Bronchial epithelial cell (primary cell): ENCODE measurements around the gene ITGA8. TPM values are rescaled to one million over a fixed set of nuclear protein-coding genes. Genes with fewer than 3 reads are reported as not detected.
A peak's percentile ranks its signal among the peaks of the same experiment; 100 is the strongest.

Experiments used
- DNase-seq: peaks from one replicate; pipeline ENCODE4 v3.0.0-alpha.2; 2010; ENCODE audit warnings: low read depth
- FAIRE-seq: peaks from 2 replicates; lab custom pipeline; 2011; peaks lifted over from hg19 to GRCh38; lab: Jason Lieb, UNC
- H3K27me3 ChIP-seq: 2 replicates; pipeline ENCODE4 v1.5.1; 2011; ENCODE audit warnings: low read length; ENCODE audit not compliant: control insufficient read depth, insufficient read depth
- H3K36me3 ChIP-seq: 2 replicates; pipeline ENCODE4 v1.5.1; 2011; ENCODE audit warnings: low read length; ENCODE audit not compliant: control insufficient read depth, insufficient read depth
- H3K4me3 ChIP-seq: 2 replicates; pipeline ENCODE4 v1.5.1; 2011; ENCODE audit warnings: mild to moderate bottlenecking, low read depth, low read length, control low read depth
- total RNA-seq: library from RNA; depleted of rRNA; stranded (reverse); fragments of >200 nt; gene quantifications from 2 replicates; pipeline ENCODE4 v1.2.1, GENCODE V29; 2014
- TF ChIP-seq, protein P1 (sequence below): IDR thresholded peaks from 2 replicates; pipeline ENCODE4 v1.5.1; 2011; ENCODE audit warnings: mild to moderate bottlenecking, moderate library complexity, low read length, control low read depth, inconsistent platforms; ENCODE audit not compliant: insufficient read depth, severe bottlenecking

The ITGA8 gene
- total RNA-seq, 1 donor from 2014 or later, result under 0.01 TPM

DNA sequence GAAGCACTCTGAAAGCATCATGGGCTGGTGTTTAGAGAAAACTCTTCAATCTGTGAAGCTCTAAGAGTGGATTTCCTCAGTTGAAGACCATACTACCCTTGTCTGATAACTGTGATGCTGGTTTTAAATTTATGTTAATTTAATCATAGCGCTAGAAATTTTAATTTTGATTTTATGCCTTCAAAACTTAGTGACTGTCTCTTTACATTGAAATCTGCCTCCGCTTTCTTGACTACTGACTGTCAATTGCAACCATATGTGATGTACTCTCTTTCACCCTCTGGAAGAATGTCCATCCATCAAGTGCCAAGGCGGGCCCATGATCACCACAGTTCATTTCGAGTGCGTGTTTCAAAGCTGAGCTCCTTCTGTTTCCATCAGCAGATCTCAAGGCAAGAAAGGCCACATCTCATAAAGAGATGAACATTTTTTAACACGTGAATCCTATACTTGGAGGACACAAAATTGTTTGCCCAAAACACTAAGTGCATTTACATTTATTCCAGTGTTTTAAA, 147.1 kb downstream of the ITGA8 start:
- TF ChIP-seq, protein P1, sequence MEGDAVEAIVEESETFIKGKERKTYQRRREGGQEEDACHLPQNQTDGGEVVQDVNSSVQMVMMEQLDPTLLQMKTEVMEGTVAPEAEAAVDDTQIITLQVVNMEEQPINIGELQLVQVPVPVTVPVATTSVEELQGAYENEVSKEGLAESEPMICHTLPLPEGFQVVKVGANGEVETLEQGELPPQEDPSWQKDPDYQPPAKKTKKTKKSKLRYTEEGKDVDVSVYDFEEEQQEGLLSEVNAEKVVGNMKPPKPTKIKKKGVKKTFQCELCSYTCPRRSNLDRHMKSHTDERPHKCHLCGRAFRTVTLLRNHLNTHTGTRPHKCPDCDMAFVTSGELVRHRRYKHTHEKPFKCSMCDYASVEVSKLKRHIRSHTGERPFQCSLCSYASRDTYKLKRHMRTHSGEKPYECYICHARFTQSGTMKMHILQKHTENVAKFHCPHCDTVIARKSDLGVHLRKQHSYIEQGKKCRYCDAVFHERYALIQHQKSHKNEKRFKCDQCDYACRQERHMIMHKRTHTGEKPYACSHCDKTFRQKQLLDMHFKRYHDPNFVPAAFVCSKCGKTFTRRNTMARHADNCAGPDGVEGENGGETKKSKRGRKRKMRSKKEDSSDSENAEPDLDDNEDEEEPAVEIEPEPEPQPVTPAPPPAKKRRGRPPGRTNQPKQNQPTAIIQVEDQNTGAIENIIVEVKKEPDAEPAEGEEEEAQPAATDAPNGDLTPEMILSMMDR, result no peak
- Histone ChIP-seq H3K36me3 (no peaks in the 10 kb centered on the region), H3K4me3 (no peak overlapping the region), H3K27me3 (no peaks in the 10 kb centered on the region)
- DNase-seq, result no peak
- FAIRE-seq, result no peak

DNA sequence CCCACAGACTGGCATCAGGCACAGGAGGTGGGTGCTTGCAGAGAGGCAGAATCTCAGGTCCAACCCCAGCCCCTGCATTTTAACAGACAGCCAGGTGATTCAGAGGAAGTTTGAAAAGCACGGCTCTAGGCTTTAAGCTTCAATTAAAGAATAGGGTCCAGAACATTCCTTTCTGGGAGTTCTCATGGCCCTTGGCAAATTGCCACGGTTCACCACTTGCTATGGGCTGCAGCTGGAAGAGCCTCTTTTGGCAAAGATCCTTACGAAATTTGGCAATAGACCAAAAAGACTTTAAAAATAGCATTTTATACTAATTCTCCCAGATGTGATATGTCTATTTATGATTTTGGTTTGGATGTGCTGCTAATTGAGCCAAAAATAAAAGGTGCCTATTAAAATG, 148.1 kb downstream of the ITGA8 start:
- FAIRE-seq, result no peak
- TF ChIP-seq, protein P1, result no peak
- no peaks in the 10 kb centered on the region for H3K27me3 ChIP-seq
- no peak overlapping the region for H3K4me3 ChIP-seq
- DNase-seq, result peak; percentile 2
- no peaks in the 10 kb centered on the region for H3K36me3 ChIP-seq

DNA sequence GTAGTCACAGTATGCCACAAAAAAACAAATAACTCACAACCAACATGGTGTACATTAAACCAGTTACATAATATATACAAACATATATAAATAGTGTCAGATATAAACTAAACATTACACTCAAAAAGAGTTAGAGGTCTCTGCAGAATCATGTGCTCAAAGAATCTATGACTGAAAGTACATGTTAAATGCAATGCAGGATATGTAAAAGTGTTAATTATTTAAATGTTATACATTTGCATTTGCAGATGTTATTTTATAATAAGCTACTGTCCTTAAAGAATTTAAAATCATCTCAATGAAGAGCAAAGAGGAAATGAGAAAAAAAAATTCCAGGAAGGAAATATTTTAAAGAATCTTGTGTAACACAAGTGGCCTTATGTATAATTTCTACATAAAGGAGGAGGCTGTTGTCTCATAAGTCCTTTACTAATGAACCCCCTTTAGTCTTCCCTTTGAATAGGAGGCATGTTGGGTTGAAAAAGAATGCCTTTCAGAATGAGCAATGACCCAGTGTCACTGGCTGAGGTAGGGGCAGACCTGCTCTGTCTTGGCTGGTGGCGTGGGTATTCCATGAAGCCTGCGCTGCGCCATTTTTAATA, 148.9 kb downstream of the ITGA8 start:
- no peaks in the 10 kb centered on the region for H3K27me3 ChIP-seq
- DNase-seq, result no peak
- no peaks in the 10 kb centered on the region for H3K36me3 ChIP-seq
- TF ChIP-seq, protein P1, result no peak
- no peak for FAIRE-seq
- no peak overlapping the region for H3K4me3 ChIP-seq

DNA sequence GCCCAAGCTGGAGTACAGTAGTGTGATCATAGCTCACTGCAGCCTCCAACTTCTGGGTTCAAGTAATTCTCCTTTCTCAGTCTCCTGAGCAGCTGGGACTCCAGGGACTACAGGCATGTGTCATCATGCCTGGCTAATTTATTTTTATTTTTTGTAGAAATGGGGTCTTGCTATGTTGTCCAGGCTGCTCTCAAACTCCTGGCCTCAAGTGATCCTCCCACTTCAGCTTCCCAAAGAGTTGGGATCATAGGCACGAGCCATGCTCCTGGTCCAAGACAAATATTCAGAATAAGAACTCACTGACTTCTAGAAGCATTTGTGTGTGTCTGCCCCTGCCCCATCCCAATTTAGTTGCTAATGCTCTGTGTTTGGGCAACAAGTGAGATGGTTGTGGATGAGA, 151.8 kb downstream of the ITGA8 start:
- DNase-seq, result no peak
- TF ChIP-seq, protein P1, result no peak
- FAIRE-seq, result no peak
- no peaks in the 10 kb centered on the region for H3K36me3 ChIP-seq
- no peaks in the 10 kb centered on the region for H3K27me3 ChIP-seq
- no peak overlapping the region for H3K4me3 ChIP-seq

DNA sequence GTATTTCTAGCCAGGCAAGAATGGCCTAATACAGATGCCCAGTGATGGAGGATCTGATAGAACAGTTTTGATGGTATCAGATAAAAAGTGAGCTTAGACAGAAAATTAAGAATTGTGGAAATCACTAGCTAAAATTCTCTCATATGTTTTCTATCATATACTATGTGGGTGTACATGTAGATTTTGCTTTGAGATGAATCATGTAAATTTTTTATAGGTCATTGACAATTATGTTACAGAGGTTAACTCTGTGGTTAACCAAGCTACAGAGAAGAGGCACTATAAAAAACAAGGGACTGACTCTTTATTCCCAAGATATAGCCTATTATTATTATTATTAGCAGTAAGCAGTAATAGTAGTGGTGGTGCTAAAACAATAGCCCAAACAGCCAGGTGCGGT, 156.5 kb downstream of the ITGA8 start:
- Histone ChIP-seq H3K4me3 (no peak overlapping the region), H3K27me3 (no peaks in the 10 kb centered on the region), H3K36me3 (no peaks in the 10 kb centered on the region)
- DNase-seq (no peak), FAIRE-seq (no peak)
- TF ChIP-seq, protein P1, result no peak

DNA sequence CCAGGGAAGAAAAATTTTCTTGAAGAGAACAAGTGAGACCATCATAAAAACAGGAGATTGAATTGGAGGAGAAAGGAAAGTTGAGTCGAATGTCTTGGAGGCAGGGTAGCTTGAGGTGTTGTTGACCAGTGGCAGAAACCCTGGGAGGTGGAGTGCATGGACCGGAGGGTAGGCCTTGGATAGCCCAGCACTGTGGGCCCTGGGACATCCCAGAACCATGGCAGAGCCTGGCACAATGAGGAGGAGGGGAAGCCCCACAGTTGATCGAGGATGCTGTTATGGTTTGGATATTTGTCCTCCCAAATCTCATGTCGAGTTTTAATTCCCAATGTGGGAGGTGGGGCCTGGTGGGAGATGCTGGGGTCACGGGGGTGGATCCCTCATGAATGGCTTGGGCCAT, 157.1 kb downstream of the ITGA8 start:
- FAIRE-seq, result peak; percentile 7

More for the DNA sequence above, 157.1 kb downstream of the ITGA8 start:
- H3K4me3 ChIP-seq, result no peak overlapping the region
- no peaks in the 10 kb centered on the region for H3K36me3 ChIP-seq
- TF ChIP-seq, protein P1, result no peak
- DNase-seq, result no peak
- no peaks in the 10 kb centered on the region for H3K27me3 ChIP-seq
